GM21737 (cell line): ENCODE data around the gene NR6A1.
"Not testable (repeated sequence)": the region's sequence is repeated elsewhere in the genome, so short reads cannot be mapped to it uniquely, and the experiment has no call there.

ENCODE experiments used
- ATAC-seq: cut with Tn5 transposase; IDR thresholded peaks from one replicate; pipeline ENCODE4 v1.9.1; 2021; ENCODE audit warnings: mild to moderate bottlenecking, moderate library complexity; ENCODE audit not compliant: unreplicated experiment

NR6A1 gene

DNA sequence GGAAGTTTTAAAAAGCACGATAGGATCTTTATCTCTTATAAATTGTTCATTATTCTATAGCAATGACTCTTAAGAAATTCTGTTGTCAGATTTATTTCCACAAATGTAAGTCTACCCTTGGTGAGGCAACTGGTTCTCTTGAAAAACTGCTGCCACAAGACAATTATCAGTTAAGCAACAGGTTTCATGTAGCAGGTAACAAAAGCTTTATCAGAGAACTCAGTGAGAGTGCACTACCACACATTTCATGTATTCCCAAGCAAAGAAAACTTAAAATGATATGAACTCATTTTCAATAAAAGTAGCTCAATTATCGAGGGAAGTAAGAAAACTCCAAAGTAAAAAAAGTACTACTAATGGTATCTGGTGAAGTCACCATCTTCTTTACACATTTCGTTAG, 9.4 kb downstream of the NR6A1 start:
- no peak for ATAC-seq

- ATAC-seq, result no peak
Observed at GRCh38 chr9:124761196-124761595, 9.9 kb downstream of the NR6A1 start.

DNA sequence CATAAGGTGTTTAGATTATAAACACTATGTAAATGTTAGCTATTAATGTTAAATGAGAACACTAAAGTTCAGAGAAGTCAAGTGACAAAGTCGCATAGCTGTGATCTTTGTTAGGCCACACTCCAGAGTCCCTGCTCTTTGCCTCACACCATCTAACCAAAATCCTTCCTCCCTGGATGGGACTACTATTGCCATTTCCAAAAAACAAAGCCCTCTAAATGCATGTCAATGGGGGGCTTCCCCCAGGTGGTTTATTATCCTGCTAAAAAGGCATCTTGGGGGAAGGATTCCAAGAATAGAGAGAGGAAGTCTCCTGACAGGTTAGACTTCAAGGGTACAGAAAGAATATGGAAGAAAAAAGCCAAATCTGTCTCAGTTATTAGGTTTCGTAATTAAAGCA, 10.4 kb downstream of the NR6A1 start:
- no peak for ATAC-seq

DNA sequence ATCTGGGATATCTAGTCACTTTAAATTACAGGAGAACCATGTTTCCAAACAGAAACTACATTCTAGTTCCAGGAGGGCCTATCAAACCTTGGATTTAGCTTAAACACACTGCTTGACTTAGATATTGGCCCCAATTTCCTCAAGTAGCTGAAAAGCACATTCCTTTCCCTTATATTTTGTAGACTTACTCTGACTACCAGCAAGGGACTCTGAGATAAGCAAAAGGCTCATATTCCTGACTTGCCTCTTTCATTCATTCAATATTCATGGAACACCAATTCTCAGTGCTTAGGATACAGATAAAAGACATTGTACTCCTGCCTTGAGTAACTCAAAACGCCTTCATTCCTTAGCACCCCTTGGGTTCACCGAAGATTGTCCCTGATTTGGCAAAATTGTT, 11.8 kb downstream of the NR6A1 start:
- ATAC-seq, result no peak

DNA sequence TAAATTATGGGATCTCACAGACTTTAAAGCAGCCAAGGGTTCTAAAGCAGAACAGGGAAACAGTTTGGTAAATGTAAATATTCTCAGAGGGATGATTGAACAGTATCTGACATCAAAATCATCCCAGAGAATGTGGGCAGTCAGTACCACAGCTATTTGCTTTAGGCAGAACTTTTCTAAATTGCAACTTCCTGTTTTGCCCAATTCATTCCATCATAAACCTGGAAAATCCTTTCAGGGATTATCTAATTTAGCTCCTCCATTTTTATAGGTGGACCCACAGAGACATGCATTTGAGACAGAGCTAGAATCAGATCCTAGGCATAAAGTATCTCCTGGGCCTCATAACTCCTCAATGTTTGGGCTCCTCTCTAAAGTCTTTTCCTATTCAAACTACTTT, 12.4 kb downstream of the NR6A1 start:
- ATAC-seq, result no peak

- no peak for ATAC-seq
Observed at GRCh38 chr9:124758061-124758460, 13.1 kb downstream of the NR6A1 start.

DNA sequence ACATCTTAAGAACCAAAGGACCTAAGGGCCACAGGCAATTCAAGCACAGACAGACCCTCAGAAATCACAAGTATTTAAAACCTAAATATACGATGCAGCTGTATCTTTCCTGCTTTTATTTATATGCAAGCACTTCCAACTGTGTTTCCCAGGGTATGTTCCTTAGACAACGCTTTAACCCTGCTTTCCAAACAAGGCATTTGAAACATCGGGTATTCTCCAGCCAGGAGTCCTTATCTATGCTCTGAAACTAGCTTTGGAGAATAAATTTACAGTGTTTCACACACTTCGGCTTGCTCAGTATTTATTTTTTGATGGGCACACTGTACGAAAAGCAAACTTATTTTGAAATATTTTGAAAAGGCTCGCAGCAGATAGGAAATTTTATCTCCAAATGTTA, 13.5 kb downstream of the NR6A1 start:
- ATAC-seq, result no peak

DNA sequence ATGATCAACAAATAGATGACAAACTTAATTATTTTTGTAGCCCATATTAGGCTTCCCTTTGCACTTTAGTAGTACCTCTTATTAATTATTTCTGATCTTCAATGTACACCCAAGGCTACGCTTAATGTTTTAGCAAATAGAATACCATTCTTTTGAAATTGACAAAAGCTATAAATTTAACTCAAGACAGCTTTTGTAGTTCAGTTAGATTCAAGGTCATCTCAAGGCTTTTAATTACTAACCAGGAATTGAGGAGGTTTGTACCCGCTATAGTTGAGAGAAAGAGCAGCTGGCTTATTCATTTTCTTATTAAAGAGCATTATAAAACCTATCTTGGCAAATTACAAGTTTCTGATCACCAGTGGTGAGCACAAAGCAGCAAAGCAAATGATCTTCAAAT, 15.1 kb downstream of the NR6A1 start:
- ATAC-seq, result no peak

- ATAC-seq, result no peak
Observed at GRCh38 chr9:124755061-124755460, 16.1 kb downstream of the NR6A1 start.

GRCh38 chr9:124754289-124754688, 16.8 kb downstream of the NR6A1 start:
- no peak for ATAC-seq

GRCh38 chr9:124752967-124753366, 18.1 kb downstream of the NR6A1 start:
- no peak for ATAC-seq

DNA sequence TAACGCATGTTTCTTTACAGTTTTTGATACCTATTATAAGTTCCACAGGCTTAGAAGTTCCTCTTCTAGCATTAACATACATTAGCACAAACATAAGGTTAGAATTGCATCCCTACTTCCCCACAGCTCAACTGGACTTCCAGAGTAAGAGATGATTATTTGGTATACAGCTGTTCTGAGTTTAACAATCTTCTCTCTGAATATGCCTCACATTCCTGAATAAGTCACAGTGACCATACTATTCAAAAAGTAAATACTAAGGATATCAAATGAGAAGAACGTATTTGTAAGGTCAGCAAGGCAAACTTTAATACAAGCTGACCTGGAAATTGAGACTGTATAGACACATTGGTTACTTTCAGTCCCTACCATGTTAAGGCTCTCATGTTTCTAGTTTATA, 21.3 kb downstream of the NR6A1 start:
- no peak for ATAC-seq

GRCh38 chr9:124749284-124749683, 21.8 kb downstream of the NR6A1 start:
- ATAC-seq, result no peak

DNA sequence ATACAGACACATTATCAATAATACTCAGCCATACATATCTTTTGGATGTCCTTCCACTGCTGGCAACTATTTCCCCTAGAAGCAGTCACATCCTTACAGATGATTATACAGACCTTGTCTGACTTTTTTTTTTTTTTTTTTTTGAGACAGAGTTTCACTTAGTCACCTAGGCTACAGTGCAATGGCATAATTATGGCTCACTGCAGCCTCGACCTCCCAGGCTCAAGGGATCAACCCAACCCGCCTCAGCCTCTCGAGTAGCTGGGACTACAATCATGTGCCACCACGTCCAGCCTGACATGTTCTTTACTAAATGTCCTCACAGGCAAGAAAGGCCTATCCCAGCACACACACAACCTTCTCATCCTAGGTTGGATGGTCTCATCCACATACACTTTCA, 24.0 kb downstream of the NR6A1 start:
- ATAC-seq, result no peak

- no peak for ATAC-seq
Observed at GRCh38 chr9:124743686-124744348, 27.3 kb downstream of the NR6A1 start.

- no peak for ATAC-seq
Observed at GRCh38 chr9:124742940-124743339, 28.2 kb downstream of the NR6A1 start.

DNA sequence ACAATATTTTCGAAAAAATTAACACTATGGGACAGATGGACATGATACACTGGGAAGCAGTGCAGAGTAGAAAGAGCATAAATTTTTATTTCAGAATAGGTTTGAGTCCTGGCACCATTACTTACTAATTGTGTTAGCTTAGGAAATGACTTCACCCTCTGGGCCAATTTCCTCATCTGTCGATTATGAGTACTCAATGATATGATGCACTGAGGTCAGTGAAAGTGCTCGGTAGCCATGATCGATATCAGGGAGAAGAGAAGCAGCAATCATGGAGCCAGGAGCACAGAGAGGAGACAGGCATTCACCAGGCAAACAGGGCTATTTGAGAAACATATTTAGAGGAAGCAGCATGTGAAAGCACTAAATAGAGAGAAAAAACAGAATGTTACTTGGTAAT, 29.4 kb downstream of the NR6A1 start:
- ATAC-seq, result no peak

- no peak for ATAC-seq
Observed at GRCh38 chr9:124741149-124741548, 30.0 kb downstream of the NR6A1 start.

DNA sequence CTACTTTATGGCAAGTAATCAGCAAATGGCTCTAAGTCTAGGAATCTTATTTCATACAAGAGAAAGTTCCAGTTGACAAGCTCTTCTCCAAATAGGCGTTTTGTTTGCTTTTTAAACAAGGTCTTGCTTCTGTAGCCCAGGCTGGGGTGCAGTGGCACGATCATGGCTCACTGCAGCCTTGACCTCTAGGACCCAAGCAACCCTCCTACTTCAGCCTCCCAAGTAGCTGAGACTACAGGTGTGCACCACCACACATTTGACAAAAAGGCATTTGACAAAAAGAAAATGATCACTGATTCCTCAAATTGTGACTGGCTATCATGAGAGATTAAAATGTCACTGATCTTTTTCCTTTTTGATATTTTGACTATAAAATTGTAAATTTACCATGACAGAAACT, 31.8 kb downstream of the NR6A1 start:
- no peak for ATAC-seq

- not testable (repeated sequence) for ATAC-seq
Observed at GRCh38 chr9:124738075-124738474, 33.0 kb downstream of the NR6A1 start.

GRCh38 chr9:124735121-124735520, 36.0 kb downstream of the NR6A1 start:
- no peak for ATAC-seq

DNA sequence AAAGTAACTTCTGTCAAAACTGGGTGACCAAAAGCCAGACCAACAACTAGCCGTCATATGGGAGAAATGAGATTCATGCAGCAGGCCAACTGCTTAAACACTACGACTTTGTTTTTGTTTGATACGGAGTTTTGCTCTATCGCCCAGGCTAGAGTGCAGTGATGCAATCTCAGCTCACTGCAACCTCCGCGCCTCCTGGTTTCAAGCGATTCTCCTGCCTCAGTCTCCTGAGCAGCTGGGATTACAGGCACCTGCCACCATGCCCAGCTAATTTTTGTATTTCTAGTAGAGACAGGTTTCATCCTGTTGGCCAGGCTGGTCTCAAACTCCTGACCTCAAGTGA, 36.4 kb downstream of the NR6A1 start:
- not testable (repeated sequence) for ATAC-seq

DNA sequence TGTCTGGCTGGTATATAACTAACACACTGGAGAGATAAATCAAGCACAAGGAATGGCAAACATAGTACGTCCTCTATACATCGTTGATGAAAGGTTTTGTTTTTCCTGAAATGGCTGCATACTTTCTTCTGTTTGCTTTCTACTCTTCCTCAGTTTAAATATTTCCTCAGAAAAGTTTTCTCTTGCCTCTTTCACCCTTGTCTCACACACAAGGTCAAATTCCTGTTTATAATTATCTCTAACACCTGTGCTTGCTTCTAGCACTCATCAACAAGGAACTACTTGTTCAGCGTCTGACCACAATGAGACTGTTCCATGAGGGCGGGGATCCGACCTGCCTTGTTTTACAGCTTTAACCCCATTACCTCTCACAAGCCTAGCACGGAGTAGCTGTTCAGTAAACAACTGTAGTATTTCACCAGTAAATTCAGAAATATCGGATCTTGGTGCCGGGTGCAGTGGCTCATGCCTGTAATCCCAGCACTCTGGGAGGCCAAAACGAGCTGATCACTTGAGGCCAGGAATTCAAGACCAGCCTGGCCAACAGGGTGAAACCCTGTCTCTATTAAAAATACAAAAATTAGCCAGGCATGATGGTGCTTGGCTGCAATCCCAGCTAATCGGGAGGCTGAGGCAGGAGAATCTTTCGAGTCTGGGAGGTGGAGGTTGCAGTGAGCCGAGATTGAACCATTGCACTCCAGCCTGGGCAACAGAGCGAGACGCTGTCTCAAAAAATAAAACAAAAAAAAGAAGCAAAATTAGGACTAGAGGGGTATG, 37.0 kb downstream of the NR6A1 start:
- no peak for ATAC-seq
